ENCODE results near the gene ACOT8. TPM values are rescaled to one million over a fixed set of nuclear protein-coding genes. Genes with fewer than 3 reads are reported as not detected.

ACOT8 gene
- total RNA-seq, 4 donors from 2014 or later = 84.6 to 108 (median 99.7) TPM

DNA sequence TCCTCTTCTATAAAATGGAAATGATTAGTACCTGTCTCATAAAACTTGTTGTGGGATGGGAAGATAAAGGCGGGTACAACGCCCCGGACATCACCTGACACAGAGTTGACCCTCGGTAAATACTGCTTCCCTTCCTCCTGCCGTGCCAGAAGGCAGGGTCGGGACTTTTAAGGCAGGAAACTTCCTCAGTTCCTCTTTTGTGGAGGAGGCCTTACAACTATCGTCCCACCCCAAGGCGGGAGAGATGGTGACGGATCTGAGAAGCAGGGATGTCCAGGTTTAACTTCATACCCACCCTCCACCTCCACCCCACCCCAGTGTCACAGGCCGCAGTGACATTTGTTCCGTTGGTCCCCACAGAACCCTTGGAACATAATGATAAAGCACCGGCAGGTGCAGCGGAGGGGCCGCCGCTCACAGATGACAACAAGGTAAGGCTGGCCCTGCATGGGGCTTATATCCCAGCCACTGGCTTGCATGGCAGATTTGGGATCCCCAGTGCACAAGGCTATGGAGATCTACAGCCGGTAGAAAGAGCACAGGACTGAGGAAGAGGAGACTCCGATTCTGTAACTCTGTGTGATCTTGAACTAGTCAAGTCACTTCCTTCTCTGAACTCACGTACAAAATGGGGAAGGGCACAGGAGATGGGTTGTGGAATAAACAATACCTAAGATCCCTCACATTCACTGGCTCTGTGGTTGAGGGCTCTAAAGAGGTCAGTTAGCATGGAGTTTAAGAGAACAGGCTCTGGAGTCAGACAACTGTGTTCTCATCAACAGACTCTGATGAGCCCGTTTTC lies 64.7 kb downstream of the ACOT8 start:
- H3K4me3 ChIP-seq = peak overlapping the region; percentile 87 to 97 (median 94)
- DNase-seq = peak; percentile 32
- in situ Hi-C loops (cut with MboI; ENCODE audit: low pct_ligation_motif_present in 1 of 4, low pct_unique_long_range_greater_than_20kb in 1 of 4, low sequenced_read_pairs in 3 of 4) = loop anchor here in 1 of 4 donors (10.0 kb wide), 1 partner anchor 172 kb away; no protein-coding TSS in a partner anchor
- H3K36me3 ChIP-seq = peaks cover 0 to 32% (median 12%) of the 10 kb centered on the region in 4 donors
- TF ChIP-seq POLR2A (IDR thresholded peaks at IDR 0.05) = no peak
- TF ChIP-seq CTCF (IDR thresholded peaks at IDR 0.05) = no peak
- no peak for TF ChIP-seq EP300 (IDR thresholded peaks at IDR 0.05; ENCODE audit: low read depth)
- TF ChIP-seq POLR2AphosphoS5 (IDR thresholded peaks at IDR 0.05) = no peak
- H3K27ac ChIP-seq = peak overlapping the region; percentile 92 to 97 (median 95)
- peaks cover 7 to 18% (median 13%) of the 10 kb centered on the region in 4 donors for H3K4me1 ChIP-seq
- WGBS, 2 donors (ENCODE audit: low coverage in 1 of 2) = 22% methylated on average over 19 of the region's 19 CpGs; no CpG with 5 or more reads in 1 of the 2 donors
- intact Hi-C loops (cut with DNase I; ENCODE audit: low total_unique reads) = loop anchor here (10.0 kb wide), 1 partner anchor 102 kb away; the partner anchor contains the start of genes CTSA and NEURL2
- H3K27me3 ChIP-seq = no peaks in the 10 kb centered on the region
- no peaks in the 10 kb centered on the region for H3K9me3 ChIP-seq

Other genes with a start within 250 kb of the ACOT8 start
- gene WFDC10A, start 227.7 kb downstream of the ACOT8 start, total RNA-seq = not detected
- not detected for gene WFDC9, start 226.1 kb downstream of the ACOT8 start, total RNA-seq
- not detected for gene WFDC11, start 187.2 kb downstream of the ACOT8 start, total RNA-seq
- not detected for gene WFDC13, start 155.4 kb downstream of the ACOT8 start, total RNA-seq
- 1 to 10 TPM in 1 of 4 donors, not detected in 3; 1.9 TPM for gene WFDC10B, start 152.4 kb downstream of the ACOT8 start, total RNA-seq
- not detected for gene SPINT4, start 135.0 kb downstream of the ACOT8 start, total RNA-seq
- 10 to 100 TPM in 1 of 4 donors, 1 to 10 TPM in 3; 1.7 to 14.9 (median 2.6) TPM for gene WFDC3, start 65.5 kb downstream of the ACOT8 start, total RNA-seq
- gene DNTTIP1, start 65.4 kb downstream of the ACOT8 start, total RNA-seq = 100 to 1,000 TPM in 1 of 4 donors, 10 to 100 TPM in 3; 14.9 to 210 (median 37.0) TPM
- 10 to 100 TPM in 1 of 4 donors, 1 to 10 TPM in 3; 2.7 to 27.1 (median 6.9) TPM for gene UBE2C, start 44.7 kb downstream of the ACOT8 start, total RNA-seq
- gene TNNC2, start 30.1 kb downstream of the ACOT8 start, total RNA-seq = 10 to 100 TPM in 1 of 4 donors, 1 to 10 TPM in 2, not detected in 1; 3.5 to 36.3 (median 4.6) TPM
- gene SNX21, start 23.6 kb downstream of the ACOT8 start, total RNA-seq = 100 to 1,000 TPM in 1 of 4 donors, 10 to 100 TPM in 3; 36.7 to 222 (median 63.0) TPM
- gene ZSWIM3, start 222 bp upstream of the ACOT8 start, total RNA-seq = 1 to 10 TPM; 2.2 to 8.3 (median 5.7) TPM
- 10 to 100 TPM; 11.0 to 82.6 (median 16.0) TPM for gene ZSWIM1, start 23.8 kb upstream of the ACOT8 start, total RNA-seq
- gene SPATA25, start 30.2 kb upstream of the ACOT8 start, total RNA-seq = 100 to 1,000 TPM in 1 of 4 donors, 1 to 10 TPM in 3; 3.7 to 103 (median 6.0) TPM
- gene NEURL2, start 33.8 kb upstream of the ACOT8 start, total RNA-seq = 10 to 100 TPM; 14.7 to 30.4 (median 18.1) TPM
- gene CTSA, start 33.9 kb upstream of the ACOT8 start, total RNA-seq = 100 to 1,000 TPM; 197 to 971 (median 466) TPM
- 10 to 100 TPM; 17.7 to 79.9 (median 59.9) TPM for gene PLTP, start 54.8 kb upstream of the ACOT8 start, total RNA-seq
- gene PCIF1, start 77.3 kb upstream of the ACOT8 start, total RNA-seq = 10 to 100 TPM; 23.5 to 52.0 (median 32.0) TPM
- gene ZNF335, start 114.8 kb upstream of the ACOT8 start, total RNA-seq = 10 to 100 TPM; 27.0 to 80.0 (median 32.4) TPM
- gene MMP9, start 151.5 kb upstream of the ACOT8 start, total RNA-seq = 1 to 10 TPM in 1 of 4 donors, not detected in 3; 3.8 TPM
- not detected for gene SLC12A5, start 171.8 kb upstream of the ACOT8 start, total RNA-seq
- 10 to 100 TPM; 18.3 to 97.3 (median 27.3) TPM for gene NCOA5, start 232.6 kb upstream of the ACOT8 start, total RNA-seq